Measurements from ENCODE around the gene CSF2. TPM values are rescaled to one million over a fixed set of nuclear protein-coding genes. Genes with fewer than 3 reads are reported as not detected.

Gene CSF2
- total RNA-seq, 1 donor from 2014 or later: not detected

GRCh38 chr5:132067941-132068808 is 5.4 kb upstream of the CSF2 start:
- no peak for DNase-seq (ENCODE audit: low spot score)

GRCh38 chr5:132069561-132069960 is 4.0 kb upstream of the CSF2 start:
- no peak for DNase-seq (ENCODE audit: low spot score)

- no peak for DNase-seq (ENCODE audit: low spot score)
Measured at GRCh38 chr5:132069994-132070393, 3.6 kb upstream of the CSF2 start.

GRCh38 chr5:132070460-132071337 is 2.9 kb upstream of the CSF2 start:
- DNase-seq (ENCODE audit: low spot score): no peak

GRCh38 chr5:132071338-132071707 is 2.3 kb upstream of the CSF2 start:
- DNase-seq (ENCODE audit: low spot score): no peak

- no peak for DNase-seq (ENCODE audit: low spot score)
Measured at GRCh38 chr5:132072070-132072469, 1.5 kb upstream of the CSF2 start.

GRCh38 chr5:132072528-132072927 is 1.1 kb upstream of the CSF2 start:
- DNase-seq (ENCODE audit: low spot score): no peak

- DNase-seq (ENCODE audit: low spot score): no peak
Measured at GRCh38 chr5:132074091-132074771, 642 bp downstream of the CSF2 start.

- no peak for DNase-seq (ENCODE audit: low spot score)
Measured at GRCh38 chr5:132074772-132075718, 1.5 kb downstream of the CSF2 start.

- no peak for DNase-seq (ENCODE audit: low spot score)
Measured at GRCh38 chr5:132075719-132076077, 2.1 kb downstream of the CSF2 start.

GRCh38 chr5:132076202-132076830 is 2.7 kb downstream of the CSF2 start:
- no peak for DNase-seq (ENCODE audit: low spot score)

GRCh38 chr5:132076983-132077382 is 3.4 kb downstream of the CSF2 start:
- DNase-seq (ENCODE audit: low spot score): no peak

GRCh38 chr5:132079081-132079480 is 5.5 kb downstream of the CSF2 start:
- no peak for DNase-seq (ENCODE audit: low spot score)

GRCh38 chr5:132079619-132080018 is 6.0 kb downstream of the CSF2 start:
- DNase-seq (ENCODE audit: low spot score): no peak

- no peak for DNase-seq (ENCODE audit: low spot score)
Measured at GRCh38 chr5:132080595-132080994, 7.0 kb downstream of the CSF2 start.

- DNase-seq (ENCODE audit: low spot score): no peak
Measured at GRCh38 chr5:132081458-132081857, 7.9 kb downstream of the CSF2 start.

- DNase-seq (ENCODE audit: low spot score): no peak
Measured at GRCh38 chr5:132082329-132083023, 8.9 kb downstream of the CSF2 start.

GRCh38 chr5:132083071-132083678 is 9.6 kb downstream of the CSF2 start:
- no peak for DNase-seq (ENCODE audit: low spot score)

GRCh38 chr5:132085686-132086085 is 12.1 kb downstream of the CSF2 start:
- DNase-seq (ENCODE audit: low spot score): no peak

Measured in mesenteric fat pad (tissue), 1 donor.